ENCODE data around the gene IFT88.

Gene IFT88, protein sequence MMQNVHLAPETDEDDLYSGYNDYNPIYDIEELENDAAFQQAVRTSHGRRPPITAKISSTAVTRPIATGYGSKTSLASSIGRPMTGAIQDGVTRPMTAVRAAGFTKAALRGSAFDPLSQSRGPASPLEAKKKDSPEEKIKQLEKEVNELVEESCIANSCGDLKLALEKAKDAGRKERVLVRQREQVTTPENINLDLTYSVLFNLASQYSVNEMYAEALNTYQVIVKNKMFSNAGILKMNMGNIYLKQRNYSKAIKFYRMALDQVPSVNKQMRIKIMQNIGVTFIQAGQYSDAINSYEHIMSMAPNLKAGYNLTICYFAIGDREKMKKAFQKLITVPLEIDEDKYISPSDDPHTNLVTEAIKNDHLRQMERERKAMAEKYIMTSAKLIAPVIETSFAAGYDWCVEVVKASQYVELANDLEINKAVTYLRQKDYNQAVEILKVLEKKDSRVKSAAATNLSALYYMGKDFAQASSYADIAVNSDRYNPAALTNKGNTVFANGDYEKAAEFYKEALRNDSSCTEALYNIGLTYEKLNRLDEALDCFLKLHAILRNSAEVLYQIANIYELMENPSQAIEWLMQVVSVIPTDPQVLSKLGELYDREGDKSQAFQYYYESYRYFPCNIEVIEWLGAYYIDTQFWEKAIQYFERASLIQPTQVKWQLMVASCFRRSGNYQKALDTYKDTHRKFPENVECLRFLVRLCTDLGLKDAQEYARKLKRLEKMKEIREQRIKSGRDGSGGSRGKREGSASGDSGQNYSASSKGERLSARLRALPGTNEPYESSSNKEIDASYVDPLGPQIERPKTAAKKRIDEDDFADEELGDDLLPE
- long read RNA-seq, transcript IFT88-202 (26 exons, 2,856 nt), result major isoform, 17 of 98 reads
- long read RNA-seq, partial matches to known transcripts, result 36 of 98 reads
- long read RNA-seq, other reads (novel, unspliced or antisense), result 45 of 98 reads

DNA sequence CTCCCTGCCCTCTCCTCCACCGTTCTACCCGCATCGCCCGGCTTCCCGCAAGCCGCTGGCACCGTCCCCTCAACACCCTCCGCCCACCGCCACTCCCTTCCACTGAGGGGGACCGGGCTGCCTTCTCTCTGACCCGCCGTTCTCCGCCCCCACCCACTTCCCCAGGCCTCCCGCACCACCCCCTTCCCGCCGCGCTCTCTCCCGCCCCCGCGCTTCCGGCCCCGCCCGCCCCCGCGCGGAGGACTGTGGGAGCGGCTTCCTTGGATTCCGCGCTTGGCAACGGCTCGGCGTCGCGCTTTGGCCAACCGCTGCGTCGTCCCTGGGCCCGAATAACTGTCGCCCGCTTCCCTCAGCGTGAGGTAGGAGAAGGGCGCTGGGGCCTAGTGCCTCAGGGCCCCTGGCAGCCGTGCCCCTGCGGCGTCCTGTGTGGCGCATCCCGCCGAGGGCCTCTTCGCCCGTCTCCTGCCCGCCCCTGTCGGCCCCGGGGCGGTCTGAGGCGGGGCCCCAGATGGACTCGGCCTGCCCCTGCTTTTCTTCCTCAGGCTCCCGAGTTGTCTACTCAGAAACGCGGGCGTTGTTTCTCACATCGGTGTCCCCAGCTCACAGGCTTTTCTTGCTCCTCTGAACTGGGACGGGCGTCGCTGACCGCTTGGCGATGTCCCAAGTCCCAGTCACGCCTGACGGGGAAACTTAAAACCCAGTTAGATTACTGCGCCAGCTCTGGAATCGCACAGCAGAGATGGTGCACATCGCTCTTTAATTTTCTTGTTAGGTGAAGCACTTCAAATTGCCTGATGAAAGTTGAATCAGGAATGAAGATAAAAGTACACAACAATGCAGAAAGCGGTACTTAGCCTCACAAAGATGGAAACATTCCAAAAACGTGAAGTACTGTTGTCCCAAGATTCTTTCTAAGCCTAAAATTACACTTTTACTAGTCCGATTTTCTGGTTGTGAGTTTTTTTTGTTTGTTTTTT lies at the start of gene IFT88:
Gene IFT88 (plus strand): TSS at position 260 of the 977 bp plus-strand sequence. CDS start 7,229 bp downstream, outside the sequence.
- Histone ChIP-seq H3K4me3 (replicated peaks; ENCODE audit: insufficient read depth, low read length) (peak within 1 kb of the TSS; percentile 60), H3K27me3 (ENCODE audit: insufficient read depth, poor library complexity, severe bottlenecking) (no peaks in the 10 kb centered on the region), H3K27ac (replicated peaks) (peak within 1 kb of the TSS; percentile 95)
- TF ChIP-seq, protein P1, sequence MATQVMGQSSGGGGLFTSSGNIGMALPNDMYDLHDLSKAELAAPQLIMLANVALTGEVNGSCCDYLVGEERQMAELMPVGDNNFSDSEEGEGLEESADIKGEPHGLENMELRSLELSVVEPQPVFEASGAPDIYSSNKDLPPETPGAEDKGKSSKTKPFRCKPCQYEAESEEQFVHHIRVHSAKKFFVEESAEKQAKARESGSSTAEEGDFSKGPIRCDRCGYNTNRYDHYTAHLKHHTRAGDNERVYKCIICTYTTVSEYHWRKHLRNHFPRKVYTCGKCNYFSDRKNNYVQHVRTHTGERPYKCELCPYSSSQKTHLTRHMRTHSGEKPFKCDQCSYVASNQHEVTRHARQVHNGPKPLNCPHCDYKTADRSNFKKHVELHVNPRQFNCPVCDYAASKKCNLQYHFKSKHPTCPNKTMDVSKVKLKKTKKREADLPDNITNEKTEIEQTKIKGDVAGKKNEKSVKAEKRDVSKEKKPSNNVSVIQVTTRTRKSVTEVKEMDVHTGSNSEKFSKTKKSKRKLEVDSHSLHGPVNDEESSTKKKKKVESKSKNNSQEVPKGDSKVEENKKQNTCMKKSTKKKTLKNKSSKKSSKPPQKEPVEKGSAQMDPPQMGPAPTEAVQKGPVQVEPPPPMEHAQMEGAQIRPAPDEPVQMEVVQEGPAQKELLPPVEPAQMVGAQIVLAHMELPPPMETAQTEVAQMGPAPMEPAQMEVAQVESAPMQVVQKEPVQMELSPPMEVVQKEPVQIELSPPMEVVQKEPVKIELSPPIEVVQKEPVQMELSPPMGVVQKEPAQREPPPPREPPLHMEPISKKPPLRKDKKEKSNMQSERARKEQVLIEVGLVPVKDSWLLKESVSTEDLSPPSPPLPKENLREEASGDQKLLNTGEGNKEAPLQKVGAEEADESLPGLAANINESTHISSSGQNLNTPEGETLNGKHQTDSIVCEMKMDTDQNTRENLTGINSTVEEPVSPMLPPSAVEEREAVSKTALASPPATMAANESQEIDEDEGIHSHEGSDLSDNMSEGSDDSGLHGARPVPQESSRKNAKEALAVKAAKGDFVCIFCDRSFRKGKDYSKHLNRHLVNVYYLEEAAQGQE (IDR thresholded peaks at IDR 0.05; ENCODE audit: insufficient replicate concordance, low read depth), result peak; percentile 44
- TF ChIP-seq, protein P2, sequence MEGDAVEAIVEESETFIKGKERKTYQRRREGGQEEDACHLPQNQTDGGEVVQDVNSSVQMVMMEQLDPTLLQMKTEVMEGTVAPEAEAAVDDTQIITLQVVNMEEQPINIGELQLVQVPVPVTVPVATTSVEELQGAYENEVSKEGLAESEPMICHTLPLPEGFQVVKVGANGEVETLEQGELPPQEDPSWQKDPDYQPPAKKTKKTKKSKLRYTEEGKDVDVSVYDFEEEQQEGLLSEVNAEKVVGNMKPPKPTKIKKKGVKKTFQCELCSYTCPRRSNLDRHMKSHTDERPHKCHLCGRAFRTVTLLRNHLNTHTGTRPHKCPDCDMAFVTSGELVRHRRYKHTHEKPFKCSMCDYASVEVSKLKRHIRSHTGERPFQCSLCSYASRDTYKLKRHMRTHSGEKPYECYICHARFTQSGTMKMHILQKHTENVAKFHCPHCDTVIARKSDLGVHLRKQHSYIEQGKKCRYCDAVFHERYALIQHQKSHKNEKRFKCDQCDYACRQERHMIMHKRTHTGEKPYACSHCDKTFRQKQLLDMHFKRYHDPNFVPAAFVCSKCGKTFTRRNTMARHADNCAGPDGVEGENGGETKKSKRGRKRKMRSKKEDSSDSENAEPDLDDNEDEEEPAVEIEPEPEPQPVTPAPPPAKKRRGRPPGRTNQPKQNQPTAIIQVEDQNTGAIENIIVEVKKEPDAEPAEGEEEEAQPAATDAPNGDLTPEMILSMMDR (IDR thresholded peaks at IDR 0.05; ENCODE audit: insufficient read depth, low read length), result no peak
- TF ChIP-seq GABPA (IDR thresholded peaks at IDR 0.05; ENCODE audit: low read depth) (no peak; the same call in 1 of the 2 replicates), SPI1 (IDR thresholded peaks at IDR 0.05; ENCODE audit: borderline replicate concordance, low read depth) (peak; percentile 23; the same call in 1 of the 2 replicates), POLR2AphosphoS5 (IDR thresholded peaks at IDR 0.05; ENCODE audit: low read depth) (peak; percentile 58; the same call in 1 of the 2 replicates)
- peak; percentile 71 to 92 for DNase-seq (ENCODE audit: low read depth in 1 of 2, low spot score in 1 of 2)

DNA sequence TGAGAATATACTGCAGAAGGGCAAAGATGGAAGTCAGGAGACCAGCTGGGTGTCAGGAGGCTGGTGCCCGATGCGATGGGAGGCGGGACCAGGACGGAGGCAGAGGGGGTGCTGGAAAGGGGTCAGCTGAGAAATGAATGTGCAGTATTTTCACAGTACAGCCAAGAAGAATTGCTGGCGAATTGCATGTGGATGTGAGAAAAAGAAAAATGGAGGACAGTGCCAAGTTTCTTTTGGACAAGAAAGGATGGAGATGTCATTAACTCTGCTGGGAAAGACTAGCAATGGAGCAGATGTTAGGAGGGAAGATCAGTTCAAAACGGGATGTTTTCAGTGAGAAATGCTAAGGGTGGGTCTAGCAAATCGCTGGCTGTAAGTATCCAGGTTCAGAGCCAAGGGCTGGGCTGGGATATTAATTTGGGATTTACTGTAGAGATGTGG lies 48.3 kb upstream of the IFT88 start:
- Histone ChIP-seq H3K27ac (replicated peaks) (no peak overlapping the region), H3K27me3 (ENCODE audit: insufficient read depth, poor library complexity, severe bottlenecking) (no peaks in the 10 kb centered on the region), H3K4me3 (replicated peaks; ENCODE audit: insufficient read depth, low read length) (no peak overlapping the region)
- DNase-seq (ENCODE audit: low read depth in 1 of 2, low spot score in 1 of 2), result no peak
- TF ChIP-seq GABPA (IDR thresholded peaks at IDR 0.05; ENCODE audit: low read depth), result no peak
- no peak for TF ChIP-seq POLR2AphosphoS5 (IDR thresholded peaks at IDR 0.05; ENCODE audit: low read depth)
- TF ChIP-seq SPI1 (IDR thresholded peaks at IDR 0.05; ENCODE audit: borderline replicate concordance, low read depth), result no peak
- TF ChIP-seq, protein P2 (IDR thresholded peaks at IDR 0.05; ENCODE audit: insufficient read depth, low read length), result no peak
- TF ChIP-seq, protein P1 (IDR thresholded peaks at IDR 0.05; ENCODE audit: insufficient replicate concordance, low read depth), result no peak

DNA sequence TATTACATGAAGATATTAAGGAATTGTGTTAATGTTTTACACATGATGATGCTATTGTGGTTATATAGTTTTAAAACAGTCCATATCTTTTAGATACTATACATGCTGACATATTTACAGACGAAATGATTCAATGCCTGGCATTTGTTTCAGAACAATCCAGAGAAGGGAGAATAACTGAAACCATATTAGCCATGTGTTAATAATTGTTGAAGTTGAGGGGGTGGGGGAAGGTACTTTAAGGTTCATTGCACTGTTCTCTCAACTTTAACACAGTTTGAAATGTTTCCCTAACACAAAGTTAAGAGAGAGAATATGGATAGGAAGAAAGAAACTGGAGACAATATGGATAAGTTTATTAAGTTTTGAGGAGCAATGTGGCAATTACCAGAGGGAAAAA lies 47.1 kb upstream of the IFT88 start:
- TF ChIP-seq GABPA (IDR thresholded peaks at IDR 0.05; ENCODE audit: low read depth) (no peak), SPI1 (IDR thresholded peaks at IDR 0.05; ENCODE audit: borderline replicate concordance, low read depth) (no peak), POLR2AphosphoS5 (IDR thresholded peaks at IDR 0.05; ENCODE audit: low read depth) (no peak)
- TF ChIP-seq, protein P1 (IDR thresholded peaks at IDR 0.05; ENCODE audit: insufficient replicate concordance, low read depth), result no peak
- TF ChIP-seq, protein P2 (IDR thresholded peaks at IDR 0.05; ENCODE audit: insufficient read depth, low read length), result no peak
- H3K4me3 ChIP-seq (replicated peaks; ENCODE audit: insufficient read depth, low read length), result no peak overlapping the region
- DNase-seq (ENCODE audit: low read depth in 1 of 2, low spot score in 1 of 2), result no peak
- H3K27ac ChIP-seq (replicated peaks), result no peak overlapping the region
- no peaks in the 10 kb centered on the region for H3K27me3 ChIP-seq (ENCODE audit: insufficient read depth, poor library complexity, severe bottlenecking)

All from HL-60 (cell line).